ENCODE measurements around the gene ACTL9. TPM values are rescaled to one million over a fixed set of nuclear protein-coding genes. Genes with fewer than 3 reads are reported as not detected.

Gene ACTL9
- total RNA-seq, 1 donor from 2014 or later: not detected

DNA sequence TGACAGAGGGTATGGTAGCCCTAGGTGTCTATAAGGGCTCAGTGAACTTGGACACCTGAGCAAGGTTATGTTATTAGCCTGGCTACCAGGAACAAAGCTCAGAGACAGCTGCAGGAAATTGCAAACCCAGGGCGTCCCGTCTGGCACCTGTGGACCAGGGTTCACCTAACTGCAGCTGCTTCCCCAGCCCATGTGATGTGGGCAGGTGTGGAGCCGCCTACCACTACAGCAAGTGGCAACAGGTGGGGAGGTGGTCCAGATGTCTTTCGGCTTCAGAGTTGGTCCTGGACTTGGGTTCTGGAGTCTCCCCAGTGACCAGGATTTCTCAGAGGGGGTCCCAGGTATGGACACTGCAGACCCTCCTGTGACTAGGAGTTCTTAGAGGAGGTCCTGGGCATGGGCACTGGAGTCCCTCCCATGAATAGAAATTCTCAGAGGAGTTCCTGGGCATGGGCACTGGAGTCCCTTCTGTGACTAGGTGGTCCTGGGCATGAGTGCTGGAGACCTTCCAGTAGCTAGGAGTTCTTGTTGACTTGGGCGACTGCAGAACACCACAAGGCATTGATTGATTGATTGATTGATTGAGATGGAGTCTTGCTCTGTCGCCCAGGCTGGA is 25.2 kb downstream of the ACTL9 start:
- no peak overlapping the region for H3K9ac ChIP-seq (ENCODE audit: low read depth in 1 of 3, low read length in 3 of 3)
- no peak overlapping the region for H3K4me3 ChIP-seq (ENCODE audit: low read length in 3 of 3)
- H3K27me3 ChIP-seq (ENCODE audit: control insufficient read depth in 3 of 3, insufficient read depth in 3 of 3, low read length in 3 of 3): peaks cover 0 to 5% (median 0%) of the 10 kb centered on the region in 3 donors
- no peaks in the 10 kb centered on the region for H3K9me3 ChIP-seq (ENCODE audit: control insufficient read depth in 3 of 3, low read length in 3 of 3)
- H3K36me3 ChIP-seq (ENCODE audit: control insufficient read depth in 3 of 3, insufficient read depth in 3 of 3, low read length in 3 of 3): no peaks in the 10 kb centered on the region
- no peak overlapping the region for H3K27ac ChIP-seq (ENCODE audit: low read depth, low read length)
- no peaks in the 10 kb centered on the region for H3K4me1 ChIP-seq (ENCODE audit: control insufficient read depth in 3 of 3, insufficient read depth in 3 of 3, low read length in 3 of 3)

DNA sequence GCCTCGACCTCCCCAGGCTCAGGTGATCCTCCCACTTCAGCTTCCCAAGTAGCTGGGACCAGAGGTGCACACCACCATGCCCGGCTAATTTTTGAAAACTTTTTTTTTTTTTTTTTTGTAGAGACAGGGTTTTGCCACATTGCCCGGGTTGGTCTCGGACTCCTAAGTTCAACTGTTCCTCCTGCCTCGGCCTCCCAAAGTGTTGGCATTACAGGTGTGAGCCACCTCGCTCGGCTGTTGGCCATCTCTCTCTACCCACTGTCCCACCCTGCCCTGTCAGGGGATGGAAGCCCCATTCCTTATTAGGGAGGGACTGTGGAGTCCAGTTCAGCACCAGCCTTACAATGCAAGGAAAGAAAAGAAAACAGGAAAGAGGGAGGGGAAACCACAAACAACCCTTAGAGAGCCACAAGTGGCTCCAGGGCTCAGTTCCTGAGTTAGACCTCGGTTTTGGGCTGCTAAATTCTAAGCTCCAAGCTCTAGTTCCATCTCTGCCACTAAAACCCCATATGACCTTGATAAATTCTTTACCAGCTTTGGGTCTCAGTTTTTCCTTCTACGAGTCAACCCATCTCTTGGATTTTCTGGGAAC is 31.7 kb downstream of the ACTL9 start:
- H3K27me3 ChIP-seq (ENCODE audit: control insufficient read depth in 3 of 3, insufficient read depth in 3 of 3, low read length in 3 of 3): peaks cover 0 to 11% (median 0%) of the 10 kb centered on the region in 3 donors
- H3K9ac ChIP-seq (ENCODE audit: low read depth in 1 of 3, low read length in 3 of 3): no peak overlapping the region
- H3K4me1 ChIP-seq (ENCODE audit: control insufficient read depth in 3 of 3, insufficient read depth in 3 of 3, low read length in 3 of 3): no peaks in the 10 kb centered on the region
- H3K36me3 ChIP-seq (ENCODE audit: control insufficient read depth in 3 of 3, insufficient read depth in 3 of 3, low read length in 3 of 3): no peaks in the 10 kb centered on the region
- no peaks in the 10 kb centered on the region for H3K9me3 ChIP-seq (ENCODE audit: control insufficient read depth in 3 of 3, low read length in 3 of 3)
- H3K27ac ChIP-seq (ENCODE audit: low read depth, low read length): no peak overlapping the region
- H3K4me3 ChIP-seq (ENCODE audit: low read length in 3 of 3): no peak overlapping the region

DNA sequence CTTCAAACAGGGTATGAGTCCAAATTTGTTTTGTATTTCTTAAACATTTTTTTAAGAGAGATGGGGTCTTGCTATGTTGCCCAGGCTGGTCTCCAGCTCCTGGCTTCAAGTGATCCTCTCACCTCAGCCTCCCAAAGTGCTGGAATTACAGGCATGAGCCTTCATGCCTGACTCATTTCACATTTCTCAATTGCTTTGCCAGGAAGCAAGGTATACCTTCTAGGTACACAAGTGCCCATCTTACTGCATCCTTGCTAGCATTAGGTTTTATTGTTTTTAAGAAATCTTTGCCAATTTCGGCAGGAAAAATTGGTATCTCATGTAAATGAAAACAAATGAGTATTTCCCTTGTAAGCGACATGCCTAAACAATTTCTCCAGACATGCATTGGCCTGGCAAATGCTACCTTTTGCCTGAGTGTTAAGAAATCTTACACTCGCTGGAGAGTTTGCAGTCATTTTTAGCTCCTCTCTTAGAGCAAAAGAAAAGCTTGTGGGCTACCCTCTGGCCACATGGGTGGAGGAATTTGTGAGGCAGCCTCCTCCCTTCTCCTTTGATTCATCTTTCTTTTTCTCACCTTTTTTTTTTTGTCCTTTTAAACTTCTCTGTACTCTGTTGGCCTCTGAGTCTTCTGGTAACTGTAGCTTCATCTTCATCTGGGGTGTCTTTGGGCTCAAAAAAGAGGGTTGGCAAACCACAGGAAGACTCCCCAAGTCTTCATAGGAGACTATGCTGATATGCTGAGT is 33.0 kb downstream of the ACTL9 start:
- Histone ChIP-seq H3K27ac (ENCODE audit: low read depth, low read length) (no peak overlapping the region), H3K27me3 (ENCODE audit: control insufficient read depth in 3 of 3, insufficient read depth in 3 of 3, low read length in 3 of 3) (peaks cover 0 to 11% (median 0%) of the 10 kb centered on the region in 3 donors), H3K4me3 (ENCODE audit: low read length in 3 of 3) (no peak overlapping the region), H3K4me1 (ENCODE audit: control insufficient read depth in 3 of 3, insufficient read depth in 3 of 3, low read length in 3 of 3) (no peaks in the 10 kb centered on the region), H3K9me3 (ENCODE audit: control insufficient read depth in 3 of 3, low read length in 3 of 3) (no peaks in the 10 kb centered on the region), H3K9ac (ENCODE audit: low read depth in 1 of 3, low read length in 3 of 3) (no peak overlapping the region), H3K36me3 (ENCODE audit: control insufficient read depth in 3 of 3, insufficient read depth in 3 of 3, low read length in 3 of 3) (no peaks in the 10 kb centered on the region)

- Histone ChIP-seq H3K4me3 (ENCODE audit: low read length in 3 of 3) (no peak overlapping the region), H3K27ac (ENCODE audit: low read depth, low read length) (no peak overlapping the region), H3K4me1 (ENCODE audit: control insufficient read depth in 3 of 3, insufficient read depth in 3 of 3, low read length in 3 of 3) (no peaks in the 10 kb centered on the region), H3K9ac (ENCODE audit: low read depth in 1 of 3, low read length in 3 of 3) (no peak overlapping the region), H3K9me3 (ENCODE audit: control insufficient read depth in 3 of 3, low read length in 3 of 3) (no peaks in the 10 kb centered on the region), H3K27me3 (ENCODE audit: control insufficient read depth in 3 of 3, insufficient read depth in 3 of 3, low read length in 3 of 3) (peaks cover 0 to 11% (median 2%) of the 10 kb centered on the region in 3 donors), H3K36me3 (ENCODE audit: control insufficient read depth in 3 of 3, insufficient read depth in 3 of 3, low read length in 3 of 3) (no peaks in the 10 kb centered on the region)
Measured at GRCh38 chr19:8664671-8665057, 33.9 kb downstream of the ACTL9 start.

DNA sequence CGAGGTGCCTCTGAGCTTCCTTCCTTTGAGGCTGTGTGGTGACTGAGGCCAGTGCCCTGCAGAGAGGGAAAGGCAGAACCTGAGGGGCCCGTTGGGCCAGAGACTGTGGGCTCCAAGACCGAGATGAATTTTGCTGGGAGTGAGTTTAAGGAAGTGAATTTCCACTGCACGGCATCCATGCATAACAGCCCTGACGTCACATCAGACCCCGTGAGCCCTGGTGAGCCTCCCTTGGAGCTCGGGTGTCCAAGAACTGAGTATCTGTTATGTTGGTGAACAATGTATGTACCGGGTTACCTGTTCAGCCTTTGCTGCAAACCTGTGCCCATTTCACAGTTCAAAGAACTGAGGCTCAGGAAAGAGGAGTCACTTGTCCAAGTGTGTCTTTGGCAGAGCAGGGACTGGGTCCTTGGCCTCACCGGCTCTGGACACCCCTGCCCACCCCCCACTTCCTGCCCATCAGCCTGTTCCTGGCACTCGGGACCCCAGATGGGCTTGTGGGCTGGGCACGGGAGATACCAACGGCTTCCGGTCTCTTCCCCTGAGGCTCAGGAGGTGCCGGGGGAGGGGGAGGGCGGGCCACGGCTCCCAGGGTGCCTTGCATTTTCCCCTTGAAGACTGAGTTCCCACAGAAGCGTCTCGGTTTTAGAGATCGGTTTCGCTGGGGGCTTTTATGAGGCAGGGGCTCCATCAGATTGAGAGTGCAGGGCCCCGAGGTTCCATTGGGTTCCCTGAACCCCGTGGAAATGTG is 34.5 kb downstream of the ACTL9 start:
- H3K4me1 ChIP-seq (ENCODE audit: control insufficient read depth in 3 of 3, insufficient read depth in 3 of 3, low read length in 3 of 3): no peaks in the 10 kb centered on the region
- no peaks in the 10 kb centered on the region for H3K9me3 ChIP-seq (ENCODE audit: control insufficient read depth in 3 of 3, low read length in 3 of 3)
- H3K9ac ChIP-seq (ENCODE audit: low read depth in 1 of 3, low read length in 3 of 3): no peak overlapping the region
- H3K27me3 ChIP-seq (ENCODE audit: control insufficient read depth in 3 of 3, insufficient read depth in 3 of 3, low read length in 3 of 3): peaks cover 0 to 11% (median 2%) of the 10 kb centered on the region in 3 donors
- no peak overlapping the region for H3K27ac ChIP-seq (ENCODE audit: low read depth, low read length)
- H3K36me3 ChIP-seq (ENCODE audit: control insufficient read depth in 3 of 3, insufficient read depth in 3 of 3, low read length in 3 of 3): no peaks in the 10 kb centered on the region
- no peak overlapping the region for H3K4me3 ChIP-seq (ENCODE audit: low read length in 3 of 3)

DNA sequence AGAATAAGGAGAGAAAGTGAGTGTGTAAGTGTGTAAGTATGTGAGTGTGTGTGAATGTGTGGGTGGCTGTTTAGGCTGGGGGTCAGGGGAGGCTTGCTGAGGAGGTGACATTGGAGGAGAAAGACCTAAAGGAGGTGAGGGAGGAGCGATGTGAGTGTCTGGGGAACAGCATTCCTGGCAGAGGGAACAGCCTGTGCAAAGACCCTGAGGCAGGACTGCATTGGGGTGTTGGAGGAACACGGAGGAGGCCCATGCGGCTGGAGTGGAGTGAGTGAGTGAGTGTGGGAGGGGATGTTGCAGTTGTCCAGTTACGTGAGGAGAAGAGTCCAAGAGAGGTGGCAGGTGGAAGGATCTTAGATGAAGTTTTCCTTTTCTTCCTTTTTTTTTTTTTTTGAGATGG is 36.3 kb downstream of the ACTL9 start:
- H3K4me1 ChIP-seq (ENCODE audit: control insufficient read depth in 3 of 3, insufficient read depth in 3 of 3, low read length in 3 of 3): no peaks in the 10 kb centered on the region
- no peaks in the 10 kb centered on the region for H3K36me3 ChIP-seq (ENCODE audit: control insufficient read depth in 3 of 3, insufficient read depth in 3 of 3, low read length in 3 of 3)
- no peak overlapping the region for H3K27ac ChIP-seq (ENCODE audit: low read depth, low read length)
- peaks cover 0 to 17% (median 2%) of the 10 kb centered on the region in 3 donors for H3K27me3 ChIP-seq (ENCODE audit: control insufficient read depth in 3 of 3, insufficient read depth in 3 of 3, low read length in 3 of 3)
- H3K4me3 ChIP-seq (ENCODE audit: low read length in 3 of 3): no peak overlapping the region
- H3K9me3 ChIP-seq (ENCODE audit: control insufficient read depth in 3 of 3, low read length in 3 of 3): no peaks in the 10 kb centered on the region
- H3K9ac ChIP-seq (ENCODE audit: low read depth in 1 of 3, low read length in 3 of 3): no peak overlapping the region

- Histone ChIP-seq H3K27ac (ENCODE audit: low read depth, low read length) (no peak overlapping the region), H3K4me3 (ENCODE audit: low read length in 3 of 3) (no peak overlapping the region), H3K4me1 (ENCODE audit: control insufficient read depth in 3 of 3, insufficient read depth in 3 of 3, low read length in 3 of 3) (no peaks in the 10 kb centered on the region), H3K9me3 (ENCODE audit: control insufficient read depth in 3 of 3, low read length in 3 of 3) (no peaks in the 10 kb centered on the region), H3K9ac (ENCODE audit: low read depth in 1 of 3, low read length in 3 of 3) (no peak overlapping the region), H3K36me3 (ENCODE audit: control insufficient read depth in 3 of 3, insufficient read depth in 3 of 3, low read length in 3 of 3) (no peaks in the 10 kb centered on the region), H3K27me3 (ENCODE audit: control insufficient read depth in 3 of 3, insufficient read depth in 3 of 3, low read length in 3 of 3) (peaks cover 2 to 17% (median 7%) of the 10 kb centered on the region in 3 donors)
Measured at GRCh38 chr19:8659905-8660304, 38.7 kb downstream of the ACTL9 start.

DNA sequence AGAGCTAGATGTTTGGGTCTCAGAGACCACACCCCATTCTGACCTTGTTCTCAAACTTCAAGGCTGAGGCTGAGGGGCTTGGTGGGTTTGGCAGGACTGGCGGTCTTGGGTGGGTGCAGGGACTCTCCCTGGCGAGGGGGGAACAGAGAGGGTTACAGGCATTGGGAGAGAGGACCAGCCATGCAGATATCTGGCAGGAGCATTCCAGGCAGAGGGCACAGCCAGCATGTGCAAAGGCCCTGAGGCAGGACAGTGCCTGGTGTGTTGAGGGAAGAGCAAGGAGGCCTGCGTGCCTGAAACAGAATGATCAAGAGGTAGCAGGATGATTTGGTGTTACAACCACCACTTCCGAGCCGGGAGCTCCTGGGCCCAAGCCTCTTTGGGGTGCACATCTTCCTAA is 40.7 kb downstream of the ACTL9 start:
- no peak overlapping the region for H3K27ac ChIP-seq (ENCODE audit: low read depth, low read length)
- no peak overlapping the region for H3K9ac ChIP-seq (ENCODE audit: low read depth in 1 of 3, low read length in 3 of 3)
- no peak overlapping the region for H3K4me3 ChIP-seq (ENCODE audit: low read length in 3 of 3)
- no peaks in the 10 kb centered on the region for H3K36me3 ChIP-seq (ENCODE audit: control insufficient read depth in 3 of 3, insufficient read depth in 3 of 3, low read length in 3 of 3)
- no peaks in the 10 kb centered on the region for H3K9me3 ChIP-seq (ENCODE audit: control insufficient read depth in 3 of 3, low read length in 3 of 3)
- H3K27me3 ChIP-seq (ENCODE audit: control insufficient read depth in 3 of 3, insufficient read depth in 3 of 3, low read length in 3 of 3): peaks cover 2 to 9% (median 9%) of the 10 kb centered on the region in 3 donors
- H3K4me1 ChIP-seq (ENCODE audit: control insufficient read depth in 3 of 3, insufficient read depth in 3 of 3, low read length in 3 of 3): peaks cover 0 to 2% (median 0%) of the 10 kb centered on the region in 3 donors

- Histone ChIP-seq H3K4me3 (ENCODE audit: low read length in 3 of 3) (no peak overlapping the region), H3K9ac (ENCODE audit: low read depth in 1 of 3, low read length in 3 of 3) (no peak overlapping the region), H3K27me3 (ENCODE audit: control insufficient read depth in 3 of 3, insufficient read depth in 3 of 3, low read length in 3 of 3) (peaks cover 2 to 9% (median 9%) of the 10 kb centered on the region in 3 donors), H3K9me3 (ENCODE audit: control insufficient read depth in 3 of 3, low read length in 3 of 3) (no peaks in the 10 kb centered on the region), H3K4me1 (ENCODE audit: control insufficient read depth in 3 of 3, insufficient read depth in 3 of 3, low read length in 3 of 3) (peaks cover 0 to 2% (median 0%) of the 10 kb centered on the region in 3 donors), H3K27ac (ENCODE audit: low read depth, low read length) (no peak overlapping the region), H3K36me3 (ENCODE audit: control insufficient read depth in 3 of 3, insufficient read depth in 3 of 3, low read length in 3 of 3) (no peaks in the 10 kb centered on the region)
Measured at GRCh38 chr19:8655340-8655709, 43.3 kb downstream of the ACTL9 start.

Measured in skeletal muscle tissue (tissue), 4 donors.